HCT116 (cell line): ENCODE results near the gene TRIM67.

Experiments
- CEBPB ChIP-seq: IDR thresholded peaks from 2 replicates; pipeline ENCODE4 v1.6.1; 2012; ENCODE audit warnings: low read depth
- EGR1 ChIP-seq: IDR thresholded peaks from 2 replicates; pipeline ENCODE4 v1.6.1; 2012; ENCODE audit warnings: low read depth
- ELF1 ChIP-seq: IDR thresholded peaks from 2 replicates; pipeline ENCODE4 v1.6.1; 2012; ENCODE audit warnings: low read depth, borderline replicate concordance
- EZH2 ChIP-seq: fragments of 200-600 bp; sonication (generic); IDR thresholded peaks from 2 replicates; pipeline ENCODE4 v1.6.1; 2017; ENCODE audit warnings: antibody characterized with exemption, mixed run types
- POLR2A ChIP-seq: IDR thresholded peaks from 2 replicates; pipeline ENCODE4 v1.7.0; 2011; ENCODE audit warnings: borderline replicate concordance; ENCODE audit not compliant: insufficient read depth, insufficient read length; ENCODE audit errors: extremely low read depth
- POLR2AphosphoS5 ChIP-seq: IDR thresholded peaks from 2 replicates; pipeline ENCODE4 v1.6.1; 2011; ENCODE audit warnings: mild to moderate bottlenecking, low read depth, low read length, moderate library complexity
- ZFX ChIP-seq: fragments of 450-650 bp; IDR thresholded peaks from 2 replicates; pipeline ENCODE4 v1.6.1; 2017
- TF ChIP-seq, protein P1 (sequence below), 3 experiments: fragments of 200-600 bp in 1 of 3; sonication (generic) in 1 of 3; IDR thresholded peaks in 2 of 3; conservative IDR thresholded peaks in 1 of 3; 2 replicates each; pipeline ENCODE4 v1.5.1; 2012 to 2017; ENCODE audit warnings: low read depth in 2 of 3, low read length in 2 of 3, antibody characterized with exemption in 1 of 3, borderline replicate concordance in 1 of 3, control low read depth in 1 of 3, mild to moderate bottlenecking in 1 of 3, mixed read lengths in 1 of 3, mixed run types in 1 of 3, moderate library complexity in 1 of 3; ENCODE audit not compliant: insufficient read depth in 1 of 3

DNA sequence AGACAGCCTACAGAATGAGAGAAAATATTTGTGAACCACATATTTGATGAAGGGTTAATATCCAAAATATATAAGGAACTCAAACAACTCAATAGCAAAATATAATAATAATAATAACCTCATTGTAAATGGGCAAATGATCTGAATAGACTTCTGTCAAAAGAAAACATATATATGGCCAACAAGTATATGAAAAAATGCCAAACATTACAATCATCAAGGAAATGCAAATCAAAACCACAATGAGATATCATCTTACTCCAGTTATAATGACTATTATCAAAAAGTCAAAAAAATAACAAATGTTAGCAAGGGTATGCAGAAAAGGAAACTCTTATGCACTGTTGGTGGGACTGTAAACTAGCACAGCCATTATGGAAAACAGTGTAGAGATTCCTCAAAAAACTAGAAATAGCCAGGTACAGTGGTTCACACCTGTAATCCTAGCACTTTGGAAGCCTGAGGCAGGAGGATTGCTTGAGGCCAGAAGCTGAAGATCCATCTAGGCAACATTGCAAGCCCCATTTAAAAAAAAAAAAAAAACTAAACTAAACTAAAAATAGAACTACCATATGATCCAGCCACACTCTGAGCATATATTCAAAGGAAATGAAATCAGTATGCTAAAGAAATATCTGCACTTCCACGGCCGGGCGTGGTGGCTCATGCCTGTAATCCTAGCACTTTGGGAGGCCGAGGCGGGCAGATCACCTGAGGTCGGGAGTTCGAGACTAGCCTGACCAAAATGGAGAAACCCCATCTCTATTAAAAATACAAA is 17.3 kb upstream of the TRIM67 start:
- TF ChIP-seq CEBPB (no peak), POLR2AphosphoS5 (no peak), POLR2A (no peak), ELF1 (no peak), EZH2 (no peak), ZFX (no peak), EGR1 (no peak)
- TF ChIP-seq, protein P1, sequence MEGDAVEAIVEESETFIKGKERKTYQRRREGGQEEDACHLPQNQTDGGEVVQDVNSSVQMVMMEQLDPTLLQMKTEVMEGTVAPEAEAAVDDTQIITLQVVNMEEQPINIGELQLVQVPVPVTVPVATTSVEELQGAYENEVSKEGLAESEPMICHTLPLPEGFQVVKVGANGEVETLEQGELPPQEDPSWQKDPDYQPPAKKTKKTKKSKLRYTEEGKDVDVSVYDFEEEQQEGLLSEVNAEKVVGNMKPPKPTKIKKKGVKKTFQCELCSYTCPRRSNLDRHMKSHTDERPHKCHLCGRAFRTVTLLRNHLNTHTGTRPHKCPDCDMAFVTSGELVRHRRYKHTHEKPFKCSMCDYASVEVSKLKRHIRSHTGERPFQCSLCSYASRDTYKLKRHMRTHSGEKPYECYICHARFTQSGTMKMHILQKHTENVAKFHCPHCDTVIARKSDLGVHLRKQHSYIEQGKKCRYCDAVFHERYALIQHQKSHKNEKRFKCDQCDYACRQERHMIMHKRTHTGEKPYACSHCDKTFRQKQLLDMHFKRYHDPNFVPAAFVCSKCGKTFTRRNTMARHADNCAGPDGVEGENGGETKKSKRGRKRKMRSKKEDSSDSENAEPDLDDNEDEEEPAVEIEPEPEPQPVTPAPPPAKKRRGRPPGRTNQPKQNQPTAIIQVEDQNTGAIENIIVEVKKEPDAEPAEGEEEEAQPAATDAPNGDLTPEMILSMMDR (IDR thresholded peaks at IDR 0.05 in 2 of 3, conservative IDR thresholded peaks at IDR 0.05 in 1 of 3; ENCODE audit: borderline replicate concordance in 1 of 3, insufficient read depth in 1 of 3, low read depth in 2 of 3, low read length in 2 of 3), result no peak
